ENCODE data around the gene TTL. TPM values are rescaled to one million over a fixed set of nuclear protein-coding genes. Genes with fewer than 3 reads are reported as not detected.

TTL gene
- total RNA-seq, 1 experiment from 2014 or later, result 58.9 TPM

GRCh38 chr2:112449854-112450253, 32.1 kb upstream of the TTL start:
- no peak for TF ChIP-seq CTCF (conservative IDR thresholded peaks at IDR 0.05)
- Mint-ChIP-seq H3K27me3 (ENCODE audit: low read depth) (no peaks in the 10 kb centered on the region), H3K27ac (no peak overlapping the region), H3K9me3 (no peaks in the 10 kb centered on the region; a peak in 1 of 5 replicates), H3K36me3 (ENCODE audit: insufficient read depth in 1 of 3, low read depth in 3 of 3) (no peaks in the 10 kb centered on the region), H3K4me3 (no peak overlapping the region), H3K4me1 (no peaks in the 10 kb centered on the region)
- no peaks in the 10 kb centered on the region for H3K79me1 ChIP-seq (ENCODE audit: insufficient read depth, low read depth, low read length, poor library complexity, severe bottlenecking)
- no peaks in the 10 kb centered on the region for H3K27me3 ChIP-seq (ENCODE audit: insufficient read depth, low read length)
- H3K79me2 ChIP-seq (ENCODE audit: insufficient read depth, low read length), result no peaks in the 10 kb centered on the region
- H2BK15ac ChIP-seq (ENCODE audit: low read depth, low read length), result no peak overlapping the region
- no peak overlapping the region for H3K18ac ChIP-seq (ENCODE audit: insufficient read length, low read depth, low read length)
- no peak overlapping the region for H2AFZ ChIP-seq (ENCODE audit: low read length)
- no peak overlapping the region for H4K91ac ChIP-seq (ENCODE audit: insufficient read length, low read depth, low read length)
- DNase-seq, result no peak
- H4K8ac ChIP-seq (replicated peaks; ENCODE audit: insufficient read length, low read depth, low read length), result no peak overlapping the region
- no peak overlapping the region for H3K23ac ChIP-seq (ENCODE audit: insufficient read length, low read depth, low read length)
- H3K4me1 ChIP-seq (ENCODE audit: insufficient read depth, low read length), result no peaks in the 10 kb centered on the region
- H3K9ac ChIP-seq (ENCODE audit: extremely low read depth, insufficient read length, low read length), result no peak overlapping the region
- no peak overlapping the region for H2BK120ac ChIP-seq (ENCODE audit: low read depth, low read length, poor library complexity, severe bottlenecking)
- no peak overlapping the region for H2BK12ac ChIP-seq (ENCODE audit: insufficient read length, low read depth, low read length)
- no peak overlapping the region for H3K14ac ChIP-seq (ENCODE audit: insufficient read depth, low read length)
- no peak overlapping the region for H4K5ac ChIP-seq (ENCODE audit: insufficient read length, low read depth, low read length)
- no CpG with 5 or more reads among the region's 4 CpGs for WGBS (ENCODE audit: extremely low coverage, insufficient read length, low lambda C conversion rate)
- H3K27ac ChIP-seq (ENCODE audit: insufficient read length, low read depth, low read length), result no peak overlapping the region
- H3K4ac ChIP-seq (ENCODE audit: low read depth, low read length), result no peak overlapping the region
- H2BK20ac ChIP-seq (ENCODE audit: low read depth, low read length, poor library complexity, severe bottlenecking), result no peak overlapping the region
- no peak overlapping the region for H3K56ac ChIP-seq (ENCODE audit: insufficient read length, low read depth, low read length)
- no peak overlapping the region for H2AK5ac ChIP-seq (ENCODE audit: insufficient read length, low read length)
- H3K4me2 ChIP-seq (ENCODE audit: insufficient read depth, insufficient read length, low read length), result no peak overlapping the region
- no peaks in the 10 kb centered on the region for H4K20me1 ChIP-seq (ENCODE audit: control insufficient read depth, insufficient read depth, insufficient read length)
- H3T11ph ChIP-seq (ENCODE audit: low read length), result no peak overlapping the region
- H3K9me3 ChIP-seq (ENCODE audit: control insufficient read depth, low read depth, low read length), result no peaks in the 10 kb centered on the region
- H2BK5ac ChIP-seq (ENCODE audit: insufficient read length, low read length), result no peak overlapping the region
- H3K23me2 ChIP-seq (ENCODE audit: insufficient read length, low read depth, low read length, poor library complexity, severe bottlenecking), result no peaks in the 10 kb centered on the region

Data from H9 (cell line).